GM23338 (cell line): ENCODE results near the gene ATXN7L2. TPM values are rescaled to one million over a fixed set of nuclear protein-coding genes. Genes with fewer than 3 reads are reported as not detected.

Experiments used
- ATAC-seq: fragments of 200-7000 bp; cut with Tn5 transposase; 3 replicates; pipeline ENCODE4 v1.9.1; 2020
- DNase-seq: peaks from one replicate; pipeline ENCODE4 v3.0.0-alpha.2; 2015; ENCODE audit warnings: low spot score
- H2AFZ ChIP-seq: fragments of 200-600 bp; sonication (generic); 2 replicates; pipeline ENCODE4 v1.8.0; 2016; ENCODE audit warnings: antibody characterized with exemption, mild to moderate bottlenecking, moderate library complexity
- H3F3A ChIP-seq: fragments of 200-600 bp; sonication (generic); replicated peaks from 2 replicates; pipeline ENCODE4 v1.8.0; 2017; ENCODE audit warnings: antibody characterized with exemption, mixed run types, low read depth
- H3K27ac ChIP-seq: fragments of 200-600 bp; sonication (generic); 2 replicates; pipeline ENCODE4 v1.6.1; 2016; ENCODE audit warnings: low read depth
- H3K27me3 ChIP-seq: fragments of 200-600 bp; sonication (generic); 2 replicates; pipeline ENCODE4 v1.8.0; 2016; ENCODE audit warnings: mild to moderate bottlenecking, mixed run types, moderate library complexity; ENCODE audit not compliant: insufficient read depth
- H3K36me3 ChIP-seq: fragments of 200-600 bp; sonication (generic); 2 replicates; pipeline ENCODE4 v1.8.0; 2016; ENCODE audit warnings: mild to moderate bottlenecking; ENCODE audit not compliant: insufficient read depth
- H3K4me1 ChIP-seq: fragments of 200-600 bp; sonication (generic); 2 replicates; pipeline ENCODE4 v1.8.0; 2016; ENCODE audit warnings: mild to moderate bottlenecking, moderate library complexity; ENCODE audit not compliant: insufficient read depth
- H3K4me2 ChIP-seq: fragments of 200-600 bp; sonication (generic); 2 replicates; pipeline ENCODE4 v1.7.1; 2017; ENCODE audit warnings: mixed run types
- H3K4me3 ChIP-seq: fragments of 200-600 bp; sonication (generic); 2 replicates; pipeline ENCODE4 v1.6.1; 2016; ENCODE audit warnings: mixed run types
- H3K79me2 ChIP-seq: fragments of 200-600 bp; sonication (generic); replicated peaks from 2 replicates; pipeline ENCODE4 v1.8.0; 2017; ENCODE audit warnings: mild to moderate bottlenecking; ENCODE audit not compliant: insufficient read depth
- H3K9me2 ChIP-seq: fragments of 200-600 bp; sonication (generic); 2 replicates; pipeline ENCODE4 v1.8.0; 2017; ENCODE audit not compliant: insufficient read depth
- H4K20me1 ChIP-seq: fragments of 200-600 bp; sonication (generic); replicated peaks from 2 replicates; pipeline ENCODE4 v1.8.0; 2017; ENCODE audit warnings: mild to moderate bottlenecking; ENCODE audit not compliant: insufficient read depth
- H3K27ac Mint-ChIP-seq: 2 replicates; pipeline ENCODE4 v1.8.0; 2020; ENCODE audit warnings: inconsistent platforms, mild to moderate bottlenecking, moderate library complexity, mixed read lengths
- H3K27me3 Mint-ChIP-seq: 3 replicates; pipeline ENCODE4 v1.8.0; 2022; ENCODE audit warnings: low read depth, mild to moderate bottlenecking, moderate library complexity, mixed read lengths, inconsistent platforms; ENCODE audit not compliant: insufficient read depth, poor library complexity
- H3K36me3 Mint-ChIP-seq: 3 replicates; pipeline ENCODE4 v1.8.0; 2021; ENCODE audit warnings: low read depth, mild to moderate bottlenecking, inconsistent platforms, moderate library complexity, mixed read lengths
- H3K4me1 Mint-ChIP-seq: 3 replicates; pipeline ENCODE4 v1.8.0; 2020; ENCODE audit warnings: mild to moderate bottlenecking, inconsistent platforms, mixed read lengths
- H3K4me3 Mint-ChIP-seq: 3 replicates; pipeline ENCODE4 v1.8.0; 2021; ENCODE audit warnings: moderate library complexity, mild to moderate bottlenecking, inconsistent platforms, mixed read lengths
- H3K9me3 Mint-ChIP-seq: 3 replicates; pipeline ENCODE4 v1.8.0; 2020; ENCODE audit warnings: moderate library complexity, mild to moderate bottlenecking, inconsistent platforms, mixed read lengths
- CREB1 ChIP-seq: fragments of 250-450 bp; sonication (Bioruptor Pico); IDR thresholded peaks from 2 replicates; pipeline ENCODE4 v1.5.0; 2020; ENCODE audit warnings: low read depth, mild to moderate bottlenecking, moderate library complexity
- EZH2 ChIP-seq: fragments of 200-600 bp; sonication (generic); IDR thresholded peaks from one replicate; pipeline ENCODE4 v1.8.0; 2017; ENCODE audit warnings: antibody characterized with exemption, mild to moderate bottlenecking, low read depth; ENCODE audit not compliant: unreplicated experiment
- EZH2phosphoT487 ChIP-seq: fragments of 200-600 bp; sonication (generic); IDR thresholded peaks from one replicate; pipeline ENCODE4 v1.8.1; 2018; ENCODE audit warnings: antibody characterized with exemption; ENCODE audit not compliant: unreplicated experiment
- JUNB ChIP-seq: IDR thresholded peaks from one replicate; pipeline ENCODE4 v1.6.1; 2016; ENCODE audit warnings: antibody characterized with exemption; ENCODE audit not compliant: unreplicated experiment
- NANOG ChIP-seq: IDR thresholded peaks from 2 replicates; pipeline ENCODE4 v1.6.1; 2016; ENCODE audit warnings: antibody characterized with exemption, borderline replicate concordance
- POLR2AphosphoS5 ChIP-seq: IDR thresholded peaks from 2 replicates; pipeline ENCODE4 v1.6.1; 2016; ENCODE audit warnings: antibody characterized with exemption, low read depth
- REST ChIP-seq: IDR thresholded peaks from one replicate; pipeline ENCODE4 v1.6.1; 2018; ENCODE audit warnings: antibody characterized with exemption; ENCODE audit not compliant: unreplicated experiment
- STAT1 ChIP-seq: IDR thresholded peaks from one replicate; pipeline ENCODE4 v1.6.1; 2016; ENCODE audit warnings: antibody characterized with exemption; ENCODE audit not compliant: unreplicated experiment
- ZNF114 ChIP-seq: fragments of 250-450 bp; sonication (Bioruptor Pico); IDR thresholded peaks from 2 replicates; pipeline ENCODE4 v1.5.0; 2020; ENCODE audit warnings: mild to moderate bottlenecking, moderate library complexity
- ZNF331 ChIP-seq: fragments of 250-450 bp; sonication (Bioruptor Pico); IDR thresholded peaks from 2 replicates; pipeline ENCODE4 v1.5.0; 2020; ENCODE audit warnings: low read depth, mild to moderate bottlenecking, moderate library complexity
- polyA plus RNA-seq: library from polyadenylated mRNA; unstranded; fragments of >200 nt; fragmentation: Nextera tagmentation; extraction: Ambion mirVana; gene quantifications from 2 replicates; pipeline ENCODE4 v1.2.1, GENCODE V29; 2016
- total RNA-seq: library from RNA; depleted of rRNA; stranded (reverse); fragments of >200 nt; shearing (Covaris generic); gene quantifications from 2 replicates; pipeline ENCODE4 v1.2.3, GENCODE V29; 2014
- TF ChIP-seq, protein P1 (sequence below), 2 experiments: fragments of 200-600 bp in 1 of 2; sonication (generic) in 1 of 2; conservative IDR thresholded peaks; 2 replicates each; pipeline versions ENCODE4 v1.5.1 to v1.6.1; 2016 to 2017; ENCODE audit warnings: antibody characterized with exemption in 2 of 2, low read depth in 2 of 2, mild to moderate bottlenecking in 2 of 2, moderate library complexity in 1 of 2
- TF ChIP-seq, protein P2 (sequence below): IDR thresholded peaks from 2 replicates; pipeline ENCODE4 v1.6.1; 2016; ENCODE audit warnings: antibody characterized with exemption
- TF ChIP-seq, protein P3 (sequence below): fragments of 250-450 bp; sonication (Bioruptor Pico); IDR thresholded peaks from 2 replicates; pipeline ENCODE4 v1.5.0; 2020; ENCODE audit warnings: mild to moderate bottlenecking, moderate library complexity

ATXN7L2 gene
- total and polyA plus RNA-seq, 2 experiments from 2014 or later = 8.0 to 9.9 TPM

GRCh38 chr1:109492779-109493178, 9.1 kb downstream of the ATXN7L2 start:
- H3K4me2 ChIP-seq = no peak overlapping the region
- Mint-ChIP-seq H3K4me3 (no peak overlapping the region), H3K27ac (no peak overlapping the region), H3K27me3 (peaks cover 17% of the 10 kb centered on the region), H3K36me3 (peaks cover 19% of the 10 kb centered on the region; the same call in 2 of the 3 replicates), H3K4me1 (peaks cover 5% of the 10 kb centered on the region), H3K9me3 (no peaks in the 10 kb centered on the region)
- no peak overlapping the region for H3K27ac ChIP-seq
- DNase-seq (no peak), ATAC-seq (no peak)
- TF ChIP-seq ZNF331 (CRISPR knock-in tag) (no peak), EZH2phosphoT487 (no peak), ZNF114 (CRISPR knock-in tag) (no peak), EZH2 (no peak), STAT1 (no peak), POLR2AphosphoS5 (no peak), CREB1 (CRISPR knock-in tag) (no peak), NANOG (no peak), REST (no peak), JUNB (no peak)
- TF ChIP-seq, protein P1, sequence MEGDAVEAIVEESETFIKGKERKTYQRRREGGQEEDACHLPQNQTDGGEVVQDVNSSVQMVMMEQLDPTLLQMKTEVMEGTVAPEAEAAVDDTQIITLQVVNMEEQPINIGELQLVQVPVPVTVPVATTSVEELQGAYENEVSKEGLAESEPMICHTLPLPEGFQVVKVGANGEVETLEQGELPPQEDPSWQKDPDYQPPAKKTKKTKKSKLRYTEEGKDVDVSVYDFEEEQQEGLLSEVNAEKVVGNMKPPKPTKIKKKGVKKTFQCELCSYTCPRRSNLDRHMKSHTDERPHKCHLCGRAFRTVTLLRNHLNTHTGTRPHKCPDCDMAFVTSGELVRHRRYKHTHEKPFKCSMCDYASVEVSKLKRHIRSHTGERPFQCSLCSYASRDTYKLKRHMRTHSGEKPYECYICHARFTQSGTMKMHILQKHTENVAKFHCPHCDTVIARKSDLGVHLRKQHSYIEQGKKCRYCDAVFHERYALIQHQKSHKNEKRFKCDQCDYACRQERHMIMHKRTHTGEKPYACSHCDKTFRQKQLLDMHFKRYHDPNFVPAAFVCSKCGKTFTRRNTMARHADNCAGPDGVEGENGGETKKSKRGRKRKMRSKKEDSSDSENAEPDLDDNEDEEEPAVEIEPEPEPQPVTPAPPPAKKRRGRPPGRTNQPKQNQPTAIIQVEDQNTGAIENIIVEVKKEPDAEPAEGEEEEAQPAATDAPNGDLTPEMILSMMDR (conservative IDR thresholded peaks at IDR 0.05; ENCODE audit: low read depth in 2 of 2) = no peak
- TF ChIP-seq, protein P2, sequence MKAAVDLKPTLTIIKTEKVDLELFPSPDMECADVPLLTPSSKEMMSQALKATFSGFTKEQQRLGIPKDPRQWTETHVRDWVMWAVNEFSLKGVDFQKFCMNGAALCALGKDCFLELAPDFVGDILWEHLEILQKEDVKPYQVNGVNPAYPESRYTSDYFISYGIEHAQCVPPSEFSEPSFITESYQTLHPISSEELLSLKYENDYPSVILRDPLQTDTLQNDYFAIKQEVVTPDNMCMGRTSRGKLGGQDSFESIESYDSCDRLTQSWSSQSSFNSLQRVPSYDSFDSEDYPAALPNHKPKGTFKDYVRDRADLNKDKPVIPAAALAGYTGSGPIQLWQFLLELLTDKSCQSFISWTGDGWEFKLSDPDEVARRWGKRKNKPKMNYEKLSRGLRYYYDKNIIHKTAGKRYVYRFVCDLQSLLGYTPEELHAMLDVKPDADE = no peak
- TF ChIP-seq, protein P3, sequence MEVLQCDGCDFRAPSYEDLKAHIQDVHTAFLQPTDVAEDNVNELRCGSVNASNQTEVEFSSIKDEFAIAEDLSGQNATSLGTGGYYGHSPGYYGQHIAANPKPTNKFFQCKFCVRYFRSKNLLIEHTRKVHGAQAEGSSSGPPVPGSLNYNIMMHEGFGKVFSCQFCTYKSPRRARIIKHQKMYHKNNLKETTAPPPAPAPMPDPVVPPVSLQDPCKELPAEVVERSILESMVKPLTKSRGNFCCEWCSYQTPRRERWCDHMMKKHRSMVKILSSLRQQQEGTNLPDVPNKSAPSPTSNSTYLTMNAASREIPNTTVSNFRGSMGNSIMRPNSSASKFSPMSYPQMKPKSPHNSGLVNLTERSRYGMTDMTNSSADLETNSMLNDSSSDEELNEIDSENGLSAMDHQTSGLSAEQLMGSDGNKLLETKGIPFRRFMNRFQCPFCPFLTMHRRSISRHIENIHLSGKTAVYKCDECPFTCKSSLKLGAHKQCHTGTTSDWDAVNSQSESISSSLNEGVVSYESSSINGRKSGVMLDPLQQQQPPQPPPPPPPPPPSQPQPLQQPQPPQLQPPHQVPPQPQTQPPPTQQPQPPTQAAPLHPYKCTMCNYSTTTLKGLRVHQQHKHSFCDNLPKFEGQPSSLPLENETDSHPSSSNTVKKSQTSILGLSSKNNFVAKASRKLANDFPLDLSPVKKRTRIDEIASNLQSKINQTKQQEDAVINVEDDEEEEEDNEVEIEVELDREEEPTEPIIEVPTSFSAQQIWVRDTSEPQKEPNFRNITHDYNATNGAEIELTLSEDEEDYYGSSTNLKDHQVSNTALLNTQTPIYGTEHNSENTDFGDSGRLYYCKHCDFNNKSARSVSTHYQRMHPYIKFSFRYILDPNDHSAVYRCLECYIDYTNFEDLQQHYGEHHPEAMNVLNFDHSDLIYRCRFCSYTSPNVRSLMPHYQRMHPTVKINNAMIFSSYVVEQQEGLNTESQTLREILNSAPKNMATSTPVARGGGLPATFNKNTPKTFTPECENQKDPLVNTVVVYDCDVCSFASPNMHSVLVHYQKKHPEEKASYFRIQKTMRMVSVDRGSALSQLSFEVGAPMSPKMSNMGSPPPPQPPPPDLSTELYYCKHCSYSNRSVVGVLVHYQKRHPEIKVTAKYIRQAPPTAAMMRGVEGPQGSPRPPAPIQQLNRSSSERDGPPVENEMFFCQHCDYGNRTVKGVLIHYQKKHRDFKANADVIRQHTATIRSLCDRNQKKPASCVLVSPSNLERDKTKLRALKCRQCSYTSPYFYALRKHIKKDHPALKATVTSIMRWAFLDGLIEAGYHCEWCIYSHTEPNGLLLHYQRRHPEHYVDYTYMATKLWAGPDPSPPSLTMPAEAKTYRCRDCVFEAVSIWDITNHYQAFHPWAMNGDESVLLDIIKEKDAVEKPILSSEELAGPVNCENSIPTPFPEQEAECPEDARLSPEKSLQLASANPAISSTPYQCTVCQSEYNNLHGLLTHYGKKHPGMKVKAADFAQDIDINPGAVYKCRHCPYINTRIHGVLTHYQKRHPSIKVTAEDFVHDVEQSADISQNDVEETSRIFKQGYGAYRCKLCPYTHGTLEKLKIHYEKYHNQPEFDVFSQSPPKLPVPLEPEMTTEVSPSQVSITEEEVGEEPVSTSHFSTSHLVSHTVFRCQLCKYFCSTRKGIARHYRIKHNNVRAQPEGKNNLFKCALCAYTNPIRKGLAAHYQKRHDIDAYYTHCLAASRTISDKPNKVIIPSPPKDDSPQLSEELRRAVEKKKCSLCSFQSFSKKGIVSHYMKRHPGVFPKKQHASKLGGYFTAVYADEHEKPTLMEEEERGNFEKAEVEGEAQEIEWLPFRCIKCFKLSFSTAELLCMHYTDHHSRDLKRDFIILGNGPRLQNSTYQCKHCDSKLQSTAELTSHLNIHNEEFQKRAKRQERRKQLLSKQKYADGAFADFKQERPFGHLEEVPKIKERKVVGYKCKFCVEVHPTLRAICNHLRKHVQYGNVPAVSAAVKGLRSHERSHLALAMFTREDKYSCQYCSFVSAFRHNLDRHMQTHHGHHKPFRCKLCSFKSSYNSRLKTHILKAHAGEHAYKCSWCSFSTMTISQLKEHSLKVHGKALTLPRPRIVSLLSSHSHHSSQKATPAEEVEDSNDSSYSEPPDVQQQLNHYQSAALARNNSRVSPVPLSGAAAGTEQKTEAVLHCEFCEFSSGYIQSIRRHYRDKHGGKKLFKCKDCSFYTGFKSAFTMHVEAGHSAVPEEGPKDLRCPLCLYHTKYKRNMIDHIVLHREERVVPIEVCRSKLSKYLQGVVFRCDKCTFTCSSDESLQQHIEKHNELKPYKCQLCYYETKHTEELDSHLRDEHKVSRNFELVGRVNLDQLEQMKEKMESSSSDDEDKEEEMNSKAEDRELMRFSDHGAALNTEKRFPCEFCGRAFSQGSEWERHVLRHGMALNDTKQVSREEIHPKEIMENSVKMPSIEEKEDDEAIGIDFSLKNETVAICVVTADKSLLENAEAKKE (CRISPR knock-in tag) = no peak
- H3F3A ChIP-seq = no peaks in the 10 kb centered on the region; the same call in 1 of the 2 replicates
- H3K36me3 ChIP-seq = no peaks in the 10 kb centered on the region
- peaks cover 2% of the 10 kb centered on the region for H3K4me1 ChIP-seq
- H3K4me3 ChIP-seq = no peak overlapping the region
- no peaks in the 10 kb centered on the region for H4K20me1 ChIP-seq
- no peaks in the 10 kb centered on the region for H3K27me3 ChIP-seq
- no peaks in the 10 kb centered on the region for H3K79me2 ChIP-seq
- no peak overlapping the region for H2AFZ ChIP-seq
- H3K9me2 ChIP-seq = no peaks in the 10 kb centered on the region
